Transverse colon (tissue), 4 donors: Measurements from ENCODE around the gene CREBBP. TPM values are rescaled to one million over a fixed set of nuclear protein-coding genes. Genes with fewer than 3 reads are reported as not detected.

Experiments used
- DNase-seq: peaks from one replicate; pipeline ENCODE4 v3.0.0-alpha.2; 2019
- H3K27ac ChIP-seq, 4 donors: fragments of 200-600 bp; sonication (generic); 2 replicates each; pipeline ENCODE4 v1.5.1; 2016 to 2018; ENCODE audit warnings: inconsistent platforms in 4 of 4
- H3K27me3 ChIP-seq: fragments of 200-600 bp; sonication (generic); 2 replicates; pipeline ENCODE4 v1.5.1; 2017; ENCODE audit warnings: inconsistent platforms
- H3K36me3 ChIP-seq, 4 donors: fragments of 200-600 bp; sonication (generic); 2 replicates each; pipeline ENCODE4 v1.5.1; 2017 to 2019; ENCODE audit warnings: inconsistent platforms in 4 of 4
- H3K4me1 ChIP-seq, 4 donors: fragments of 200-600 bp; sonication (generic); 2 replicates each; pipeline ENCODE4 v1.5.1; 2017 to 2020; ENCODE audit warnings: inconsistent platforms in 4 of 4
- H3K4me3 ChIP-seq, 4 donors: fragments of 200-600 bp; sonication (generic); 1 replicate in 1 of 4; 2 replicates in 3 of 4; pipeline versions ENCODE4 v1.5.1 to v1.6.1; 2017 to 2019; ENCODE audit warnings: inconsistent platforms in 4 of 4
- H3K9me3 ChIP-seq, 2 donors: fragments of 200-600 bp; sonication (generic); 2 replicates each; pipeline ENCODE4 v1.5.1; 2017 to 2019; ENCODE audit warnings: inconsistent platforms in 2 of 2
- EP300 ChIP-seq: sonication (generic); formaldehyde crosslinking; IDR thresholded peaks from one replicate; pipeline ENCODE4 v1.6.1; 2017; ENCODE audit warnings: antibody characterized with exemption, low read depth
- POLR2A ChIP-seq: fragments of 450-650 bp; IDR thresholded peaks from one replicate; pipeline ENCODE4 v1.6.1; 2016; ENCODE audit warnings: antibody characterized with exemption, mild to moderate bottlenecking, moderate library complexity
- POLR2AphosphoS5 ChIP-seq, 3 donors: sonication (generic); formaldehyde crosslinking; IDR thresholded peaks; one replicate each; pipeline ENCODE4 v1.6.1; 2016; ENCODE audit warnings: antibody characterized with exemption in 3 of 3
- WGBS, 2 donors: methylation state at CpG; one replicate each; pipeline ENCODE4 v1.1.5; 2018; ENCODE audit warnings: low coverage in 1 of 2; 5-methylcytosine and 5-hydroxymethylcytosine counted together
- in situ Hi-C, 4 donors: fragments of 200-750 bp; cut with MboI; loops; one replicate each; pipeline versions ENCODE4 v1.15.0 to v1.15.1; 2017; ENCODE audit warnings: low sequenced_read_pairs in 3 of 4, low pct_ligation_motif_present in 1 of 4, low pct_unique_long_range_greater_than_20kb in 1 of 4
- intact Hi-C: fragments of 100-400 bp; cut with DNase I; formaldehyde crosslinking; loops from one replicate; pipeline ENCODE4 v1.15.1; 2023; ENCODE audit warnings: low total_unique reads
- total RNA-seq, 4 donors: library from RNA; depleted of rRNA; stranded (reverse); fragments of >200 nt; gene quantifications; one replicate each; pipeline ENCODE4 v1.1.0, GENCODE V29; 2016
- TF ChIP-seq, protein P1 (sequence below), 5 experiments: fragments of 200-600 bp in 3 of 5; fragments of 450-650 bp in 2 of 5; sonication (generic) in 3 of 5; IDR thresholded peaks; 1 replicate in 2 of 5; 2 replicates in 3 of 5; pipeline ENCODE4 v1.5.1; 2016 to 2017; ENCODE audit warnings: antibody characterized with exemption in 5 of 5, inconsistent platforms in 3 of 5, mild to moderate bottlenecking in 2 of 5, moderate library complexity in 1 of 5

The CREBBP gene
- total RNA-seq, 4 donors from 2014 or later: 52.4 to 235 (median 98.7) TPM

DNA sequence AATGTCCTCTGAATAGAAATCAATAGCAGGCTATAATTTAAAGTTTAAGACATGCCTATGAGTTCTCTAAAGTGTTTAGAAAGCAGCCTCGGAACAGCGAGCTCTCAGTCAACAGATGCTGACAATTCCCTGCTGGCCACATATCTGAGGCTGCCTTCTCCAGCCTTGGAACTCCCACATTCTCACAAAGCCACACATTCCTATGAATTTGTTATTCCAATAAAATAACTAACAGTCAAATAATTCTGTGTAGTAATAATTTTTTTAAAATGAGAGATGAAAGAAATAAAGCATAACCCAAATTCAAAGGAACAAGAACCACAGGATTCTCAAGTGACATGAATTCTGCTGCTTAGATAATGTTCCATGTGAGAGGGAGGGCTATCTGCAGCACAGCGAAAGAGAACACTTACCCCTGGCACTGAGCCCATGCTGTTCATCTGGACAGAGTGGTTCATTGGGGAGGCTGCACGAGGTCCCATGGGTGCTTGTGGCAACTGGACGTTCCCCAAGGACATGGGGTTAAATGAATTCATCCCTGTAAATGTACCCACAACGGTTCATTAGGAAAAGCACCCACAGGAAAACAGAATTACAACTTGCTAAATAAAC, 106.3 kb downstream of the CREBBP start:
- Histone ChIP-seq H3K27me3 (no peaks in the 10 kb centered on the region), H3K36me3 (peaks cover 0 to 76% (median 36%) of the 10 kb centered on the region in 4 donors), H3K9me3 (no peaks in the 10 kb centered on the region), H3K4me3 (no peak overlapping the region), H3K27ac (no peak overlapping the region), H3K4me1 (peaks cover 0 to 3% (median 0%) of the 10 kb centered on the region in 4 donors)
- in situ Hi-C loops: no loop called here
- no peak for DNase-seq
- TF ChIP-seq POLR2A: no peak
- no peak for TF ChIP-seq EP300
- intact Hi-C loops: no loop called here
- 61 to 76% methylated on average over 3 to 6 of the region's 6 CpGs for WGBS, 2 donors

DNA sequence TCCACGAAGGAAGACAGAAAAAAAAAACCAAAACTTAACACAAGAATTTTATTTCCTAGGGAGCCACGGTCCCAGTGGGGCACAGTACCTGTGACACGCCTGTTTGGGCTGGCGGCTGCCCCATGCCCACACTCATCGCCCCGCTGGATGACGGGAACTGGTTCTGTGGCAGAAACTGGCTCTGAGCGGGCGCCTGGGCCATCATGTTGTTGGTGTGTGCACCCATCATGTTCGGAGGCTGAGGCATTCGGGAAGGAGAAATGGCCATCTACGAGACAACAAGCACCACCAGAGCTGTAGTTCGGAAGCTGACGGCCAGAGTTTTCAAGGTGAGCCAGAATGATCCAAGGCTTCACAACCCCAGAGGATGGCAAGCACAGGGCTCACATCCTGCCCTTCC, 106.8 kb downstream of the CREBBP start:
- no peaks in the 10 kb centered on the region for H3K27me3 ChIP-seq
- in situ Hi-C loops: no loop called here
- H3K27ac ChIP-seq: no peak overlapping the region
- DNase-seq: no peak
- intact Hi-C loops: no loop called here
- H3K4me3 ChIP-seq: no peak overlapping the region
- WGBS, 2 donors: 87 to 91% methylated on average over 6 to 14 of the region's 14 CpGs
- TF ChIP-seq POLR2A: no peak
- TF ChIP-seq POLR2AphosphoS5 (IDR thresholded peaks at IDR 0.05): no peak
- TF ChIP-seq, protein P1, sequence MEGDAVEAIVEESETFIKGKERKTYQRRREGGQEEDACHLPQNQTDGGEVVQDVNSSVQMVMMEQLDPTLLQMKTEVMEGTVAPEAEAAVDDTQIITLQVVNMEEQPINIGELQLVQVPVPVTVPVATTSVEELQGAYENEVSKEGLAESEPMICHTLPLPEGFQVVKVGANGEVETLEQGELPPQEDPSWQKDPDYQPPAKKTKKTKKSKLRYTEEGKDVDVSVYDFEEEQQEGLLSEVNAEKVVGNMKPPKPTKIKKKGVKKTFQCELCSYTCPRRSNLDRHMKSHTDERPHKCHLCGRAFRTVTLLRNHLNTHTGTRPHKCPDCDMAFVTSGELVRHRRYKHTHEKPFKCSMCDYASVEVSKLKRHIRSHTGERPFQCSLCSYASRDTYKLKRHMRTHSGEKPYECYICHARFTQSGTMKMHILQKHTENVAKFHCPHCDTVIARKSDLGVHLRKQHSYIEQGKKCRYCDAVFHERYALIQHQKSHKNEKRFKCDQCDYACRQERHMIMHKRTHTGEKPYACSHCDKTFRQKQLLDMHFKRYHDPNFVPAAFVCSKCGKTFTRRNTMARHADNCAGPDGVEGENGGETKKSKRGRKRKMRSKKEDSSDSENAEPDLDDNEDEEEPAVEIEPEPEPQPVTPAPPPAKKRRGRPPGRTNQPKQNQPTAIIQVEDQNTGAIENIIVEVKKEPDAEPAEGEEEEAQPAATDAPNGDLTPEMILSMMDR (IDR thresholded peaks at IDR 0.05): no peak
- TF ChIP-seq EP300: no peak
- peaks cover 0 to 3% (median 0%) of the 10 kb centered on the region in 4 donors for H3K4me1 ChIP-seq
- peaks cover 0 to 78% (median 36%) of the 10 kb centered on the region in 4 donors for H3K36me3 ChIP-seq
- no peaks in the 10 kb centered on the region for H3K9me3 ChIP-seq

DNA sequence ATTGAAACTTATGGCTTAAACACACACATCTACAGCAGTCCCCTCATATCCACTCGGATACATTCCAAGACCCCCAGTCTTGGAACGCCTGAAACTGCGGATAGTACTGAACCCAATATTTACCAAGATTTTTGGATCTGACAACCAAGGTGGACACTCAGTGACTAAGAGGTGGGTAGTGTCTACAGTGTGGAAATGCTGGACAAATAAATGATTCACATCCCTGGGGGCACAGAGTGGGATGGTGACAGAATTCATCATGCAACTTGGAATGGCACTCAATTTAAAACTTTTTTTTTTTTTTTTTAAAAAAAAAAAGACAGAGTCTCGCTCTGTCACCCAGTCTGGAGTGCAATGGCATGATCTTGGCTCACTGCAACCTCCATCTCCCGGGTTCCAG, 109.0 kb downstream of the CREBBP start:
- TF ChIP-seq POLR2AphosphoS5 (IDR thresholded peaks at IDR 0.05): no peak
- no peak for TF ChIP-seq EP300
- TF ChIP-seq, protein P1 (IDR thresholded peaks at IDR 0.05): no peak
- no peak for TF ChIP-seq POLR2A
- Histone ChIP-seq H3K9me3 (no peaks in the 10 kb centered on the region), H3K4me3 (no peak overlapping the region), H3K4me1 (peaks cover 0 to 3% (median 0%) of the 10 kb centered on the region in 4 donors), H3K27ac (no peak overlapping the region), H3K36me3 (peaks cover 0 to 80% (median 39%) of the 10 kb centered on the region in 4 donors), H3K27me3 (no peaks in the 10 kb centered on the region)
- WGBS, 2 donors: 79 to 94% methylated on average over 2 to 5 of the region's 5 CpGs
- intact Hi-C loops (no loop called here), in situ Hi-C loops (no loop called here)
- DNase-seq: no peak

DNA sequence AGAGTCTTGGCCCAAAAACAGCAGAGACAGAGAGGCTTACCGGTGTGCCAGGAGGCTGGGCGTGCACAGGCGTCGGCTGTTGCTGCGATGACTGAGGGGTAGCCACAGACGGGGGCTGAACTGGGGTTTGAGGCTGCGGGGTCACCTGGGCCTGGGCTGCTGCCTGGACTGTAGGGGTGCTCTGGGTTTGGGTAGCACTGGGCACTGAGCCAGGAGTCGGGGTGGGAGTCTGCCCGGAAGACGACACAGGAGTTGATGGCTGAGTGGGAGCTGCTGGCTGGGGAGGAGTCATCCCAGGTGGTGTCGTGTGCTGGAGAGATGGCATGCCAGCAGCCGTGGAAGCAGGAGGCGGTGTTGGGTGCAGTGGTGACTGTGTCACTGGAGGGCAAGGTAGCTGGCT, 110.0 kb downstream of the CREBBP start:
- H3K9me3 ChIP-seq: no peaks in the 10 kb centered on the region
- no peak for DNase-seq
- no peak for TF ChIP-seq POLR2A
- no peak for TF ChIP-seq POLR2AphosphoS5 (IDR thresholded peaks at IDR 0.05)
- TF ChIP-seq, protein P1 (IDR thresholded peaks at IDR 0.05): no peak
- no peak for TF ChIP-seq EP300
- peaks cover 0 to 3% (median 0%) of the 10 kb centered on the region in 4 donors for H3K4me1 ChIP-seq
- WGBS, 2 donors: 96 to 100% methylated on average over 1 to 13 of the region's 13 CpGs
- no peak overlapping the region for H3K27ac ChIP-seq
- no peak overlapping the region for H3K4me3 ChIP-seq
- intact Hi-C loops: no loop called here
- H3K36me3 ChIP-seq: peaks cover 0 to 82% (median 40%) of the 10 kb centered on the region in 4 donors
- in situ Hi-C loops: no loop called here
- no peaks in the 10 kb centered on the region for H3K27me3 ChIP-seq

DNA sequence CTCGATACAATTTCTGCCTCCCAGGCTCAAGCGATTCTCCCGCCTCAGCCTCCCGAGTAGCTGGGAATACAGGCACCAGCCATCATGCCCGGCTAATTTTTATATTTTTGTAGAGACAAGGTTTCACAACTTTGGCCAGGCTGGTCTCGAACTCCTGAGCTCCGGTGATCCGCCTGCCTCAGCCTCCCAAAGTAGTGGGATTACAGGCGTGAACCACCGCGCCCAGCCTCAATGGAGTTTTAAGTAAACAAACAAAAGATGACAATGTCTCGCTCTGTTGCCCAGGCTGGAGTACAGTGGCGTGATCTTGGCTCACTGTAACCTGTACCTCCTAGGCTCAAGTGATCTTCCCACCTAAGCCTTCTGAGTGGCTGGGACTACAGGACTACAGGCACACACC, 110.6 kb downstream of the CREBBP start:
- intact Hi-C loops (no loop called here), in situ Hi-C loops (no loop called here)
- no peaks in the 10 kb centered on the region for H3K9me3 ChIP-seq
- no peak overlapping the region for H3K4me3 ChIP-seq
- H3K36me3 ChIP-seq: peaks cover 0 to 83% (median 40%) of the 10 kb centered on the region in 4 donors
- no peak overlapping the region for H3K27ac ChIP-seq
- H3K27me3 ChIP-seq: no peaks in the 10 kb centered on the region
- peaks cover 0 to 3% (median 0%) of the 10 kb centered on the region in 4 donors for H3K4me1 ChIP-seq
- TF ChIP-seq POLR2A (no peak), EP300 (no peak)
- TF ChIP-seq, protein P1 (IDR thresholded peaks at IDR 0.05): no peak
- WGBS, 2 donors: 90 to 97% methylated on average over 2 to 13 of the region's 13 CpGs
- DNase-seq: no peak
